HepG2 (cell line): Measurements from ENCODE around the gene TMEM97. TPM values are rescaled to one million over a fixed set of nuclear protein-coding genes. Genes with fewer than 3 reads are reported as not detected.

Experiments
- ARNT2 ChIP-seq: sonication (generic); formaldehyde crosslinking; IDR thresholded peaks from 2 replicates; pipeline ENCODE4 v1.8.0; 2022; ENCODE audit warnings: mild to moderate bottlenecking, low read depth, missing genetic modification reagents, moderate library complexity
- CBX2 ChIP-seq, 2 experiments: fragments of 200-600 bp in 1 of 2; sonication (generic); formaldehyde crosslinking in 1 of 2; IDR thresholded peaks; 2 replicates each; pipeline versions ENCODE4 v1.7.0 to v1.8.1; 2018 to 2022; ENCODE audit warnings: low read depth in 2 of 2, low read length in 1 of 2, mild to moderate bottlenecking in 1 of 2, missing genetic modification reagents in 1 of 2
- HIVEP1 ChIP-seq: sonication (generic); formaldehyde crosslinking; IDR thresholded peaks from 2 replicates; pipeline ENCODE4 v1.4.0; 2020; ENCODE audit warnings: mild to moderate bottlenecking, missing genetic modification reagents
- HNF4A ChIP-seq: sonication (generic); formaldehyde crosslinking; IDR thresholded peaks from 2 replicates; pipeline ENCODE4 v1.4.0; 2020; ENCODE audit warnings: missing genetic modification reagents
- IRX3 ChIP-seq: sonication (generic); formaldehyde crosslinking; IDR thresholded peaks from 2 replicates; pipeline ENCODE4 v1.8.1; 2023; ENCODE audit warnings: mild to moderate bottlenecking, low read depth, missing genetic modification reagents, borderline replicate concordance
- KDM5B ChIP-seq: sonication (generic); formaldehyde crosslinking; IDR thresholded peaks from 2 replicates; pipeline ENCODE4 v1.4.0; 2020; ENCODE audit warnings: missing genetic modification reagents, mild to moderate bottlenecking, borderline replicate concordance
- MAF1 ChIP-seq: sonication (generic); formaldehyde crosslinking; IDR thresholded peaks from 2 replicates; pipeline ENCODE4 v1.5.0; 2020; ENCODE audit warnings: missing genetic modification reagents, borderline replicate concordance
- NRL ChIP-seq: sonication (generic); formaldehyde crosslinking; IDR thresholded peaks from 2 replicates; pipeline ENCODE4 v1.5.0; 2020; ENCODE audit warnings: missing genetic modification reagents, mild to moderate bottlenecking, moderate library complexity, borderline replicate concordance
- XBP1 ChIP-seq: sonication (generic); formaldehyde crosslinking; IDR thresholded peaks from 2 replicates; pipeline ENCODE4 v1.5.0; 2020; ENCODE audit warnings: missing genetic modification reagents
- ZNF772 ChIP-seq: sonication (generic); formaldehyde crosslinking; IDR thresholded peaks from 2 replicates; pipeline ENCODE4 v1.5.0; 2020; ENCODE audit warnings: mild to moderate bottlenecking, missing genetic modification reagents
- polyA plus RNA-seq, 8 experiments: library from polyadenylated mRNA; depleted of rRNA in 3 of 8; stranded (reverse) in 7 of 8; unstranded in 1 of 8; fragments of >200 nt; fragmentation: Illumina TruSeq in 4 of 8; extraction: Trizol in 4 of 8; gene quantifications; 2 replicates each; pipeline versions ENCODE4 v1.2.1 to v1.2.3, GENCODE V29; 2011 to 2016; ENCODE audit warnings: low read depth in 4 of 8, missing spikeins in 1 of 8, mixed read lengths in 1 of 8; ENCODE audit not compliant: insufficient read depth in 1 of 8
- total RNA-seq, 5 experiments: library from RNA; depleted of rRNA; stranded (reverse); fragments of >200 nt; fragmentation: Illumina TruSeq; extraction: Trizol; gene quantifications; 2 replicates each; pipeline ENCODE4 v1.2.3, GENCODE V29; 2016; ENCODE audit warnings: low read depth in 1 of 5
- TF ChIP-seq, protein P1 (sequence below): sonication (generic); formaldehyde crosslinking; IDR thresholded peaks from 2 replicates; pipeline ENCODE4 v1.5.0; 2020; ENCODE audit warnings: mild to moderate bottlenecking, missing genetic modification reagents
- TF ChIP-seq, protein P2 (sequence below): sonication (generic); formaldehyde crosslinking; IDR thresholded peaks from 2 replicates; pipeline ENCODE4 v1.4.0; 2020; ENCODE audit warnings: missing genetic modification reagents
- TF ChIP-seq, protein P3 (sequence below): sonication (generic); formaldehyde crosslinking; IDR thresholded peaks from 2 replicates; pipeline ENCODE4 v1.4.0; 2020; ENCODE audit warnings: missing genetic modification reagents
- TF ChIP-seq, protein P4 (sequence below), 2 experiments: sonication (generic) in 1 of 2; formaldehyde crosslinking in 1 of 2; IDR thresholded peaks; 2 replicates each; pipeline versions ENCODE4 v1.6.1 to v1.9.0; 2014 to 2022; ENCODE audit warnings: antibody characterized with exemption in 1 of 2, borderline replicate concordance in 1 of 2, inconsistent platforms in 1 of 2, low read depth in 1 of 2, missing genetic modification reagents in 1 of 2

The TMEM97 gene
- total and polyA plus RNA-seq, 2 of the 13 experiments (the other 11 are each of a cell fraction or from before 2014, with no cell fraction given): 69.6 to 137 TPM

DNA sequence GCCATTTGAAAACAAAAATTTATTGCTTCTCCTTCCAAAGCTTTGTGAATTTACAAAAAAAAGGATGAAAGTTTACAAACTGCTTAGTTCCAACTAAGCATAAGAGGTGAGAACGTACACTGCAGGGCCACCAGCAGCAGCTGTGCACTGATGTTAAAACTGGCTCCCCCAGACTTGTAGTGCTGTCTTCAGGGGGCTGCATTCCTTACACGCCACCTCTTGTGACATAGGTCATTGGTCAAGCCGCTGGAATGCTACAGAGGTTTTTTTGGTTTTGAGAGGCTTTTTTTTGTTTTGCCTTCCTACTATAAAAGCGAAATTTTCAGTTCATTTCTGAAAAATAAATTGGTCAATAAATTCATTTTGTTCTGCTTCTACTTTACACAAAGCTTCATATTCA is 9.3 kb downstream of the TMEM97 start (continued):
- TF ChIP-seq, protein P1, sequence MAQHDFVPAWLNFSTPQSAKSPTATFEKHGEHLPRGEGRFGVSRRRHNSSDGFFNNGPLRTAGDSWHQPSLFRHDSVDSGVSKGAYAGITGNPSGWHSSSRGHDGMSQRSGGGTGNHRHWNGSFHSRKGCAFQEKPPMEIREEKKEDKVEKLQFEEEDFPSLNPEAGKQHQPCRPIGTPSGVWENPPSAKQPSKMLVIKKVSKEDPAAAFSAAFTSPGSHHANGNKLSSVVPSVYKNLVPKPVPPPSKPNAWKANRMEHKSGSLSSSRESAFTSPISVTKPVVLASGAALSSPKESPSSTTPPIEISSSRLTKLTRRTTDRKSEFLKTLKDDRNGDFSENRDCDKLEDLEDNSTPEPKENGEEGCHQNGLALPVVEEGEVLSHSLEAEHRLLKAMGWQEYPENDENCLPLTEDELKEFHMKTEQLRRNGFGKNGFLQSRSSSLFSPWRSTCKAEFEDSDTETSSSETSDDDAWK (CRISPR knock-in tag): no peak
- TF ChIP-seq, protein P2, sequence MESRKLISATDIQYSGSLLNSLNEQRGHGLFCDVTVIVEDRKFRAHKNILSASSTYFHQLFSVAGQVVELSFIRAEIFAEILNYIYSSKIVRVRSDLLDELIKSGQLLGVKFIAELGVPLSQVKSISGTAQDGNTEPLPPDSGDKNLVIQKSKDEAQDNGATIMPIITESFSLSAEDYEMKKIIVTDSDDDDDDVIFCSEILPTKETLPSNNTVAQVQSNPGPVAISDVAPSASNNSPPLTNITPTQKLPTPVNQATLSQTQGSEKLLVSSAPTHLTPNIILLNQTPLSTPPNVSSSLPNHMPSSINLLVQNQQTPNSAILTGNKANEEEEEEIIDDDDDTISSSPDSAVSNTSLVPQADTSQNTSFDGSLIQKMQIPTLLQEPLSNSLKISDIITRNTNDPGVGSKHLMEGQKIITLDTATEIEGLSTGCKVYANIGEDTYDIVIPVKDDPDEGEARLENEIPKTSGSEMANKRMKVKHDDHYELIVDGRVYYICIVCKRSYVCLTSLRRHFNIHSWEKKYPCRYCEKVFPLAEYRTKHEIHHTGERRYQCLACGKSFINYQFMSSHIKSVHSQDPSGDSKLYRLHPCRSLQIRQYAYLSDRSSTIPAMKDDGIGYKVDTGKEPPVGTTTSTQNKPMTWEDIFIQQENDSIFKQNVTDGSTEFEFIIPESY (CRISPR knock-in tag): peak; percentile 95
- TF ChIP-seq ARNT2 (CRISPR knock-in tag) (no peak), IRX3 (CRISPR knock-in tag) (no peak), XBP1 (CRISPR knock-in tag) (no peak), CBX2 (IDR thresholded peaks at IDR 0.05; ENCODE audit: low read depth, low read length) (no peak), CBX2 (CRISPR knock-in tag; IDR thresholded peaks at IDR 0.05; ENCODE audit: low read depth) (no peak), MAF1 (CRISPR knock-in tag) (no peak), HIVEP1 (CRISPR knock-in tag) (no peak), NRL (no peak), KDM5B (CRISPR knock-in tag) (no peak), ZNF772 (CRISPR knock-in tag) (no peak), HNF4A (0 out of 2 replicates have a peak, but pooled peaks have one; percentile 5)
- TF ChIP-seq, protein P3, sequence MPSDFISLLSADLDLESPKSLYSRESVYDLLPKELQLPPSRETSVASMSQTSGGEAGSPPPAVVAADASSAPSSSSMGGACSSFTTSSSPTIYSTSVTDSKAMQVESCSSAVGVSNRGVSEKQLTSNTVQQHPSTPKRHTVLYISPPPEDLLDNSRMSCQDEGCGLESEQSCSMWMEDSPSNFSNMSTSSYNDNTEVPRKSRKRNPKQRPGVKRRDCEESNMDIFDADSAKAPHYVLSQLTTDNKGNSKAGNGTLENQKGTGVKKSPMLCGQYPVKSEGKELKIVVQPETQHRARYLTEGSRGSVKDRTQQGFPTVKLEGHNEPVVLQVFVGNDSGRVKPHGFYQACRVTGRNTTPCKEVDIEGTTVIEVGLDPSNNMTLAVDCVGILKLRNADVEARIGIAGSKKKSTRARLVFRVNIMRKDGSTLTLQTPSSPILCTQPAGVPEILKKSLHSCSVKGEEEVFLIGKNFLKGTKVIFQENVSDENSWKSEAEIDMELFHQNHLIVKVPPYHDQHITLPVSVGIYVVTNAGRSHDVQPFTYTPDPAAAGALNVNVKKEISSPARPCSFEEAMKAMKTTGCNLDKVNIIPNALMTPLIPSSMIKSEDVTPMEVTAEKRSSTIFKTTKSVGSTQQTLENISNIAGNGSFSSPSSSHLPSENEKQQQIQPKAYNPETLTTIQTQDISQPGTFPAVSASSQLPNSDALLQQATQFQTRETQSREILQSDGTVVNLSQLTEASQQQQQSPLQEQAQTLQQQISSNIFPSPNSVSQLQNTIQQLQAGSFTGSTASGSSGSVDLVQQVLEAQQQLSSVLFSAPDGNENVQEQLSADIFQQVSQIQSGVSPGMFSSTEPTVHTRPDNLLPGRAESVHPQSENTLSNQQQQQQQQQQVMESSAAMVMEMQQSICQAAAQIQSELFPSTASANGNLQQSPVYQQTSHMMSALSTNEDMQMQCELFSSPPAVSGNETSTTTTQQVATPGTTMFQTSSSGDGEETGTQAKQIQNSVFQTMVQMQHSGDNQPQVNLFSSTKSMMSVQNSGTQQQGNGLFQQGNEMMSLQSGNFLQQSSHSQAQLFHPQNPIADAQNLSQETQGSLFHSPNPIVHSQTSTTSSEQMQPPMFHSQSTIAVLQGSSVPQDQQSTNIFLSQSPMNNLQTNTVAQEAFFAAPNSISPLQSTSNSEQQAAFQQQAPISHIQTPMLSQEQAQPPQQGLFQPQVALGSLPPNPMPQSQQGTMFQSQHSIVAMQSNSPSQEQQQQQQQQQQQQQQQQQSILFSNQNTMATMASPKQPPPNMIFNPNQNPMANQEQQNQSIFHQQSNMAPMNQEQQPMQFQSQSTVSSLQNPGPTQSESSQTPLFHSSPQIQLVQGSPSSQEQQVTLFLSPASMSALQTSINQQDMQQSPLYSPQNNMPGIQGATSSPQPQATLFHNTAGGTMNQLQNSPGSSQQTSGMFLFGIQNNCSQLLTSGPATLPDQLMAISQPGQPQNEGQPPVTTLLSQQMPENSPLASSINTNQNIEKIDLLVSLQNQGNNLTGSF (CRISPR knock-in tag): no peak
- TF ChIP-seq, protein P4, sequence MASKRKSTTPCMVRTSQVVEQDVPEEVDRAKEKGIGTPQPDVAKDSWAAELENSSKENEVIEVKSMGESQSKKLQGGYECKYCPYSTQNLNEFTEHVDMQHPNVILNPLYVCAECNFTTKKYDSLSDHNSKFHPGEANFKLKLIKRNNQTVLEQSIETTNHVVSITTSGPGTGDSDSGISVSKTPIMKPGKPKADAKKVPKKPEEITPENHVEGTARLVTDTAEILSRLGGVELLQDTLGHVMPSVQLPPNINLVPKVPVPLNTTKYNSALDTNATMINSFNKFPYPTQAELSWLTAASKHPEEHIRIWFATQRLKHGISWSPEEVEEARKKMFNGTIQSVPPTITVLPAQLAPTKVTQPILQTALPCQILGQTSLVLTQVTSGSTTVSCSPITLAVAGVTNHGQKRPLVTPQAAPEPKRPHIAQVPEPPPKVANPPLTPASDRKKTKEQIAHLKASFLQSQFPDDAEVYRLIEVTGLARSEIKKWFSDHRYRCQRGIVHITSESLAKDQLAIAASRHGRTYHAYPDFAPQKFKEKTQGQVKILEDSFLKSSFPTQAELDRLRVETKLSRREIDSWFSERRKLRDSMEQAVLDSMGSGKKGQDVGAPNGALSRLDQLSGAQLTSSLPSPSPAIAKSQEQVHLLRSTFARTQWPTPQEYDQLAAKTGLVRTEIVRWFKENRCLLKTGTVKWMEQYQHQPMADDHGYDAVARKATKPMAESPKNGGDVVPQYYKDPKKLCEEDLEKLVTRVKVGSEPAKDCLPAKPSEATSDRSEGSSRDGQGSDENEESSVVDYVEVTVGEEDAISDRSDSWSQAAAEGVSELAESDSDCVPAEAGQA (IDR thresholded peaks at IDR 0.05; ENCODE audit: low read depth): no peak
- TF ChIP-seq, protein P4 (CRISPR knock-in tag; IDR thresholded peaks at IDR 0.05; ENCODE audit: borderline replicate concordance): no peak
